Measurements from ENCODE around the gene TMEM222.

DNA sequence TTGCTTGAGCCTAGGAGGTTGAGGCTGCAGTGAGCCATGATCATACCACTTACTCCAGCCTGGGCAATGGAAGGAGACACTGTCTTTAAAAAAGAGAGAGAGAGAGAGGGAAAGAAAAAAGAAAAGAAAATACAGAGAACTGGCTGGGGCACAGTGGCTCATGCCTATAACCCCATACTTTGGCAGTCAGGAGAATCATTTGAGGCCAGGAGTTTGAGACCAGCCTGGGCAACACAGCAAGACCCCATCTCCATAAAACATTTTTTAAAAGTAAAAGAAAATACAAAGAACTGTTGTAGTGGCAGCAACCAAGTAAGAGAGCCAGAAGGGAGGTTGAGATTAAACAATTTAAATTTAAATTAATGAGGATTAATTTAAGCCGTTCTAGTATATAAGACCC, 47.8 kb upstream of the TMEM222 start:
- TF ChIP-seq RFX5 (IDR thresholded peaks at IDR 0.05; ENCODE audit: low read depth, low read length): no peak
- no peak for TF ChIP-seq MXI1 (IDR thresholded peaks at IDR 0.05; ENCODE audit: borderline replicate concordance, low read depth, low read length)
- TF ChIP-seq, protein P1, sequence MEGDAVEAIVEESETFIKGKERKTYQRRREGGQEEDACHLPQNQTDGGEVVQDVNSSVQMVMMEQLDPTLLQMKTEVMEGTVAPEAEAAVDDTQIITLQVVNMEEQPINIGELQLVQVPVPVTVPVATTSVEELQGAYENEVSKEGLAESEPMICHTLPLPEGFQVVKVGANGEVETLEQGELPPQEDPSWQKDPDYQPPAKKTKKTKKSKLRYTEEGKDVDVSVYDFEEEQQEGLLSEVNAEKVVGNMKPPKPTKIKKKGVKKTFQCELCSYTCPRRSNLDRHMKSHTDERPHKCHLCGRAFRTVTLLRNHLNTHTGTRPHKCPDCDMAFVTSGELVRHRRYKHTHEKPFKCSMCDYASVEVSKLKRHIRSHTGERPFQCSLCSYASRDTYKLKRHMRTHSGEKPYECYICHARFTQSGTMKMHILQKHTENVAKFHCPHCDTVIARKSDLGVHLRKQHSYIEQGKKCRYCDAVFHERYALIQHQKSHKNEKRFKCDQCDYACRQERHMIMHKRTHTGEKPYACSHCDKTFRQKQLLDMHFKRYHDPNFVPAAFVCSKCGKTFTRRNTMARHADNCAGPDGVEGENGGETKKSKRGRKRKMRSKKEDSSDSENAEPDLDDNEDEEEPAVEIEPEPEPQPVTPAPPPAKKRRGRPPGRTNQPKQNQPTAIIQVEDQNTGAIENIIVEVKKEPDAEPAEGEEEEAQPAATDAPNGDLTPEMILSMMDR (conservative IDR thresholded peaks at IDR 0.05; ENCODE audit: low read depth, low read length): no peak

All from IMR-90 (cell line).